Choroid plexus epithelial cell (primary cell): ENCODE measurements around the gene EMID1.

Experiments used
- DNase-seq: peaks from one replicate; pipeline ENCODE4 v3.0.0-alpha.2; 2010; ENCODE audit warnings: low read depth
- H3K4me3 ChIP-seq: 2 replicates; pipeline ENCODE4 v1.5.1; 2011; ENCODE audit warnings: low read depth, mild to moderate bottlenecking, control low read depth, low read length, moderate library complexity
- TF ChIP-seq, protein P1 (sequence below): conservative IDR thresholded peaks from 2 replicates; pipeline ENCODE4 v1.5.1; 2011; ENCODE audit warnings: low read depth, mild to moderate bottlenecking, control low read depth, inconsistent platforms, low read length, moderate library complexity

Gene EMID1

DNA sequence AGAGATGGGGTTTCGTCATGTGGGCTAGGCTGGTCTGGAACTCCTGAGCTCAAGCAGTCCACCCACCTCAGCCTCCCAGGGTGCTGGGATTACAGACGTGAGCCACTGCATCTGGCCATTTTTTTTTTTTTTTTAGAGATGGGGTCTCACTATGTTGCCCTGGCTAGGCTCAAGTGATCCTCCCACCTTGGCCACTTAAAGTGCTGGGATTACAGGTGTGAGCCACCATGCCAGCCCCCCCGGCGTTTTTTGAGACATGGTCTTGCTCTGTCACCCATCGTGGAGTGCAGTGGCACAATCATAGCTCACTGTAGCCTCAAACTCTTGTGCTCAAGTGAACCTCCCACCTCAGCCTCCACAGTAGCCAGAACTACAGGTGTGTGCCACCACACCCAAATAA, 45.6 kb downstream of the EMID1 start:
- TF ChIP-seq, protein P1, sequence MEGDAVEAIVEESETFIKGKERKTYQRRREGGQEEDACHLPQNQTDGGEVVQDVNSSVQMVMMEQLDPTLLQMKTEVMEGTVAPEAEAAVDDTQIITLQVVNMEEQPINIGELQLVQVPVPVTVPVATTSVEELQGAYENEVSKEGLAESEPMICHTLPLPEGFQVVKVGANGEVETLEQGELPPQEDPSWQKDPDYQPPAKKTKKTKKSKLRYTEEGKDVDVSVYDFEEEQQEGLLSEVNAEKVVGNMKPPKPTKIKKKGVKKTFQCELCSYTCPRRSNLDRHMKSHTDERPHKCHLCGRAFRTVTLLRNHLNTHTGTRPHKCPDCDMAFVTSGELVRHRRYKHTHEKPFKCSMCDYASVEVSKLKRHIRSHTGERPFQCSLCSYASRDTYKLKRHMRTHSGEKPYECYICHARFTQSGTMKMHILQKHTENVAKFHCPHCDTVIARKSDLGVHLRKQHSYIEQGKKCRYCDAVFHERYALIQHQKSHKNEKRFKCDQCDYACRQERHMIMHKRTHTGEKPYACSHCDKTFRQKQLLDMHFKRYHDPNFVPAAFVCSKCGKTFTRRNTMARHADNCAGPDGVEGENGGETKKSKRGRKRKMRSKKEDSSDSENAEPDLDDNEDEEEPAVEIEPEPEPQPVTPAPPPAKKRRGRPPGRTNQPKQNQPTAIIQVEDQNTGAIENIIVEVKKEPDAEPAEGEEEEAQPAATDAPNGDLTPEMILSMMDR, result no peak
- no peak overlapping the region for H3K4me3 ChIP-seq
- no peak for DNase-seq

DNA sequence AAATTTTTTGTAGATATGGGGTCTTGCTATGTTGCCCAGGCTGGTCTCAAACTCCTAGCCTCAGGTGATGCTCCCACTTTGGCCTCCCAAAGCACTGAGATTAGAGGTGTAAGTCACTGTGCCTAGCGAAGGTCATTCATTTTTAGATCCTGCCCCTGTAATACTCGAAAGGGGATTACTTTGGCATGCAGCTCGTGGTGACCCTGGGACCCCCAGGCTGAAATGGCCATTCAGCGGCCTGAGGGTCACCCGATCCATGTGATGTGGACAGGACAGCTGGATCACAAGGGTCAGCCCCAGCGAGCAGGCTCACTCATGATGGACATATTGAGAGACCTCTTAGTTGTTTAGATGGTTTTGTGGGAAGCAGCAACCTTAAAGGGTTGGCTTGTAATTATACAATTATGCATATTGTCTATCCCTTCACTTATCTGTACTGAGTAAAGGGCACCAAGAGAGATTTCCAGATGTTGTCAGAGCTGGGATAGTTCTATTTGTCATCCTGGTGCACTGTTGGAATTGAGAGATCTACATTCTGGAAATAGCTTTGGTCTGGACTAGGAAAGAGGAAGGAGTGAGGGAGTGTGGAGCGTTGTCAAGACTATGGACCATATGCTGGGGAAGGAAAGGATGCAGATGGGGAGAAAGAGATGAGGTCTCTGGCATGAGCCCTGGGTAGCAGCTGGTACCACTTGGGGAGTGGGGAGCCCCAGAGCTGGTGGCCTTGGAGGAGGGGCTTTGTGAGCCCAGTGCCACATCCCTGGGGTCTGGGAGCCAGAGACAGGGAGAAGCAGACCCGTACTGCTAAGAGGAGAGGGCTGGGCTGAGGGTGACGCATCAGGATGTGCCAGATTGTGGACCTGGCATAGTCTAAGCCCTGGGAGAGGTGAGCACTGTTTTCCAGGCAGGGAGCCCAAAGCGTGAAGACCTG, 46.5 kb downstream of the EMID1 start:
- TF ChIP-seq, protein P1, result no peak
- no peak overlapping the region for H3K4me3 ChIP-seq
- DNase-seq, result no peak

DNA sequence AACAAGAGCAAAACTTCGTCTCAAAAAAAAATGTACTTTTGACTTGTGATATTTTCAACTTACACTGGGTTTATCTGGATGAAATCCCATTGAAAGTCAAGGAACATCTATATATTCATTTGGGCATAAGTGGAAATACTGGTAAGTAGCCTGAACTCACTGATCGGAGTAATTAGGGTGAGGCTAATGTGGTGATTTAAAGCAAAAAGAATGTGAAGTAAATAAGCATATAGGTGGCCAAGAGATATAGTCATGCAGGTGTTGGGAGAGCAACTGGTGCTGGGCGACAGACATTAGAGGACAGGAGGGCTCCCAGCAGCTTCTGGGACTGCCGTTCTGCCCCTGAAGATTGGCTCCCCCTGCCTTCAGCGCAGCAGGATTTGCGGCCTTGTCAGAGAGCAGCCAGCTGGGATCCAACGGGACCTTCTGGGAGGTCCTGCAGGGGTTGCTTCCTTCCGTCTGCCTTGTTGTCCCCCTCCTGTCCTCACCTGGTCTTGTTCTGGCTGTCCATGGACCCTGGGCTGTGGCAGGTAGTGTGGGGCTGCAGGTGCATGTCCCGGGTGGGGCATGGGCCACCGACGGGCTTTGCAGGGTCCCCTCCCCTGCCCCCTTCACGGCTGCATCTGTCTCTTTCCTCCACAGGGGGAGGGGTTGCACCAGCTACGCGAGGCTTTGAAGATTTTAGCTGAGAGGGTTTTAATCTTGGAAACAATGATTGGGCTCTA, 48.0 kb downstream of the EMID1 start:
- no peak overlapping the region for H3K4me3 ChIP-seq
- DNase-seq, result no peak
- TF ChIP-seq, protein P1, result no peak

DNA sequence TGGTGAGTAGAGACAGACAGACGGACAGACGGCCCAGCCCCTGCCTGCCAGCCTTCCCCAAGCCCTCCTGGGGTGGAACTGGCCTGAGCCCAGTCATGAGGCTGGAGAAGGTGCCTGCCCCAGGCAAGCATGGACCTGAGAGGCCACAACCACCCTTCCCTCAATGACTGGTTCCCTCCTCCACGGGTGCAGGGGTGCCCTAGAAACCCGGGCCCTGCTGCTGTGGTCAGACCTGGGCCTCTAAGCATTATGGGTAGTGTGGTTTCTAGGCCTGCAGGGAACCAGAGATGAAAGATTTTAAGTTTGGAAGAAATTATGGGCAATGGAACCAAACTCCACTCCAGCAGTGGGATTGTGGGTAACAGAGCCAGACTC, 48.6 kb downstream of the EMID1 start:
- no peak for DNase-seq
- H3K4me3 ChIP-seq, result no peak overlapping the region
- TF ChIP-seq, protein P1, result no peak

DNA sequence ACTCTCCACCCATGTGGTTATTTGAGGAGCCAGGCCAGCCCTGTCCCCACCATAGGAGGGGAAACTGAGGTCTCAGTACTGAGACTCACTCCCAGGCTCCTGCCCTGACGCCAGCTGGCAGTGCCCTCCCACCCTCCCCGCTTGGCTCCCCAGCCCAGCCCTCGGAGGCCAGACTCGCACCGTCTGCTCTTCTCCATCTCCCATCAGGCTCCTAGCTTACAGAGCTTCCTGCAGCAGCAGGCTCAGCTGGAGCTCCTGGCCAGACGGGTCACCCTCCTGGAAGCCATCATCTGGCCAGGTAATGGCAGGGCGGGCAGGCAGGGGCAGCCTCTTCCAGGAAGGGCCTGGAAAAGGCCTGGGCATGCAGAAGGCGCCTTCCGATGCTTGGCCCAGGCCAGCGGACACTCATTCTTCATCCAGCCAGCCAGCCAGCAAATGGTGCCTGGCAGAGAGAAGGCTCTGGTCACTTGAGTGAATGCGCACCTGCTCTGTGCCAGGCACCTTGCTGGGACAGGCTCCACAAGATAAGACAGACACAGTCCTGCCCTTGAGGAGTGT, 49.4 kb downstream of the EMID1 start:
- no peak overlapping the region for H3K4me3 ChIP-seq
- TF ChIP-seq, protein P1, result no peak
- no peak for DNase-seq

DNA sequence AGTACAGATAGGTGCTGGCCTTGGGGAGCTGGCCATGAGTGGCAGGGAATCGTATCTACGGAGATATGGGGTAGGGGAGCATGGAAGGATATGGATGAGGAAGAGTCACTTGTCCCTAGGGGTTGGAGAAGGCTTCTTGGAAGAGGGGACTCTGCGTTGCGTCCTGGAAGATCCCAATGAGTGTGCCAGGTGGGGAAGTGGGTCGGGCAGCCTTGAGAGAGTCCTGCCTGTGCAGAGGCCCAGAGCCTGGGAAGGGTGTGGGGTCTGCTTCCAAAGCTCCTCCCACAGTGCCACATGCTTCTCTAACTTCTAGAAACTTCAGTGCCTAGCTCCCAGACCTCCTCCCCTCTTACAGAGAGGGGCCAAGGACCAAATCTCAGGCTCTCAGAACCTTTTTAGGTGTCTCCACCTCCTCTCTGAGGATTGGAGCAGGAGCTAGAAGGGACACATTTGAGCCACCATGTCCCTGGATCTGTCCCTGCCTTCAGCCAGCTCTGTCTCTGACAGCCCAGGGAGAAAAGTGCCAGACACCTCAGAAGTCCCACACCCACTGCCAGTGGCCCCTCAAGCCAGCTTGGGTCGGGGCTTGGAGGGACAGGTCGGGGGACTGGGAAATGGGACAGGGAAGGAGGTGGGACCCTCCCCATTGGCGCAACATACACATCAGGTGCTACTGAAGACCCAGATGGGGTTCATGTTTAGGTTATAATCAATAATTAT, 51.1 kb downstream of the EMID1 start:
- DNase-seq, result no peak
- no peak overlapping the region for H3K4me3 ChIP-seq
- TF ChIP-seq, protein P1, result no peak
